Measurements from ENCODE around the gene REM2.

The REM2 gene, protein sequence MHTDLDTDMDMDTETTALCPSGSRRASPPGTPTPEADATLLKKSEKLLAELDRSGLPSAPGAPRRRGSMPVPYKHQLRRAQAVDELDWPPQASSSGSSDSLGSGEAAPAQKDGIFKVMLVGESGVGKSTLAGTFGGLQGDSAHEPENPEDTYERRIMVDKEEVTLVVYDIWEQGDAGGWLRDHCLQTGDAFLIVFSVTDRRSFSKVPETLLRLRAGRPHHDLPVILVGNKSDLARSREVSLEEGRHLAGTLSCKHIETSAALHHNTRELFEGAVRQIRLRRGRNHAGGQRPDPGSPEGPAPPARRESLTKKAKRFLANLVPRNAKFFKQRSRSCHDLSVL

DNA sequence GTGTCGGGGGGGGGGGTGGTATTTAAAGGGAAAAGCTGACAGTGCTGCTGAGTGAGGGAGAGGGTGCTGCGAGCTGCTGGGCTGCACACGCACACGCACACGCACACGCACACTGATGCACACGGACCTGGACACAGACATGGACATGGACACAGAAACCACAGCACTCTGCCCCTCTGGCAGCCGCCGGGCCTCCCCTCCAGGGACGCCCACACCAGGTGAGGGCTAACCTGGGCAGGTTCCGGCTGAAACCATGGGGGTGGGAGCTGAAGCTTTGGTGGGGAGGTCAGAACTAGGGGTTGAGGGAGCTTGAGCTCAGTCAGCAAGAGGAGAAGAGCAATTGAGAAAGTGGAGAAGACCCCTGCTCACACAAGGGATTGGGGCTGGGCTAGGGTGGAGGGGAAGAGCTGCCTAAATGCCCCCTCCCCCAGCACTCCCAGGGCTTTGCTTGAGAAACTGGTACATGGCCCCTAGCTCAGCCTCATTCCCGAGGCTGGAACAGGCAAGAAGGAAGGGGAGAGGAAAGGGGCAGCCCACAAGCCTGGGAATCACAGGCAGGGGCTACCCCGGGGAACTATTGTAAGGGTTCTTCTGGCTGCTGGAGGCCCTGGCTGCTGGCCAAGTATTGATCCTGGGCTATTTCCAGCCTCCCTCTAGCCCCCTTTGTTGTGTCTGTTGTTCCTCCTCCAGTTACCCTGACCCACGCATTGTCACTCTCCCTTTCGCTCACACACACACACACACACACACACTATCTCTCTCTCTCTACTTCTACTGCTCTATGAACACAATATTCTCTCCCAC lies at the start of gene REM2:
Gene REM2, plus strand, starts transcription at position 50 of the 804 bp plus-strand sequence. Its CDS starts 66 bp downstream, at position 116.
- TF ChIP-seq, protein P1, sequence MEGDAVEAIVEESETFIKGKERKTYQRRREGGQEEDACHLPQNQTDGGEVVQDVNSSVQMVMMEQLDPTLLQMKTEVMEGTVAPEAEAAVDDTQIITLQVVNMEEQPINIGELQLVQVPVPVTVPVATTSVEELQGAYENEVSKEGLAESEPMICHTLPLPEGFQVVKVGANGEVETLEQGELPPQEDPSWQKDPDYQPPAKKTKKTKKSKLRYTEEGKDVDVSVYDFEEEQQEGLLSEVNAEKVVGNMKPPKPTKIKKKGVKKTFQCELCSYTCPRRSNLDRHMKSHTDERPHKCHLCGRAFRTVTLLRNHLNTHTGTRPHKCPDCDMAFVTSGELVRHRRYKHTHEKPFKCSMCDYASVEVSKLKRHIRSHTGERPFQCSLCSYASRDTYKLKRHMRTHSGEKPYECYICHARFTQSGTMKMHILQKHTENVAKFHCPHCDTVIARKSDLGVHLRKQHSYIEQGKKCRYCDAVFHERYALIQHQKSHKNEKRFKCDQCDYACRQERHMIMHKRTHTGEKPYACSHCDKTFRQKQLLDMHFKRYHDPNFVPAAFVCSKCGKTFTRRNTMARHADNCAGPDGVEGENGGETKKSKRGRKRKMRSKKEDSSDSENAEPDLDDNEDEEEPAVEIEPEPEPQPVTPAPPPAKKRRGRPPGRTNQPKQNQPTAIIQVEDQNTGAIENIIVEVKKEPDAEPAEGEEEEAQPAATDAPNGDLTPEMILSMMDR (IDR thresholded peaks at IDR 0.05; ENCODE audit: low read depth, low read length), result no peak
- no peak for DNase-seq (ENCODE audit: low read depth in 2 of 2)
- no peak within 1 kb of the TSS for H3K4me3 ChIP-seq (replicated peaks in 1 of 2; ENCODE audit: low read depth in 2 of 2, low read length in 2 of 2)

DNA sequence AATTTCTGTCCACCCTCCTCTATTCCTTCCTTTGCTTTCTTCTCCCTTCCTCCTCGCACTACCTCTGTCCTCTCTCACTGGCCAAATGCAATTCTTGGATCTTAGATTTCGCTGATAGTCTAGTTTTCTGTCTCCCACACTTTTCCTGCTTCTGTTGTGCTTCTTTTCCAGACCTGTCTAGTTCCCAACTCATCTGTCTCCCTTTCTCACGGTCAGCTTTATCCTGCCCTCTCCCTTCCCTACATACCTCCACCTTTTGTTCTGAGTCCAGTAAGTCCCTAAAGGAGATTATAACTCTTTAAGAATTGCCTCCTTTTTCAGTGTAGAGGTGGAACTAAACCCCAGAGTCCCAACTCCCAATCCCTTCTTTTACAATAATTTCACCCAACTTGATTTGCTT lies 47.5 kb upstream of the REM2 start:
- no peak overlapping the region for H3K4me3 ChIP-seq (replicated peaks in 1 of 2; ENCODE audit: low read depth in 2 of 2, low read length in 2 of 2)
- TF ChIP-seq, protein P1 (IDR thresholded peaks at IDR 0.05; ENCODE audit: low read depth, low read length), result no peak
- DNase-seq (ENCODE audit: low read depth in 2 of 2), result no peak

DNA sequence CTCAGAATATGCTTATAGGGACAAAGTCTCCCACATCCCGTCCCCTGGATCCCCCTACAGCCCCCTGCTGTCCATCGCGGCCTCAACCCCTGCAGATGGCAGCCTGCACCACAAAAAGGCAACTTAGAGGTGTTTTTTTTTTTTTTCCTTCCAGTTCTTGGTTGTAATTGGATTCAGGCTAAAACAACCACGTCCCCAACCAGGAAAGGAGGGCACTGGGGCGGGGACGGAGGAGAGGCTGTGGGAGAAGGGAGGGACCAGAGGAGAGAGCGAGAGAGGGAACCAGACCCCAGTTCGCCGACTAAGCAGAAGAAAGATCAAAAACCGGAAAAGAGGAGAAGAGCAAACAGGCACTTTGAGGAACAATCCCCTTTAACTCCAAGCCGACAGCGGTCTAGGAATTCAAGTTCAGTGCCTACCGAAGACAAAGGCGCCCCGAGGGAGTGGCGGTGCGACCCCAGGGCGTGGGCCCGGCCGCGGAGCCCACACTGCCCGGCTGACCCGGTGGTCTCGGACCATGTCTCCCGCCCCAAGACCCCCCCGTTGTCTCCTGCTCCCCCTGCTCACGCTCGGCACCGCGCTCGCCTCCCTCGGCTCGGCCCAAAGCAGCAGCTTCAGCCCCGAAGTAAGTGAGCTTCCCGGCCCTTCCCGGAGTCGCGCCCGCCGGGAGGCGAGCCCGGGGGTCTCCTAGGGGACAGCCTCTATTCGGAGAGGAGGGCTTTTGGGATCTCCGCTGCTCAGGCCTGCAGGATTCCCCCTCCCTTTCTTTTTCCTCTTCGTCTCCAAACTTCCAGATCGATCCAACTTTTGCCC lies 46.5 kb upstream of the REM2 start, which contains the start of gene MMP14:
Gene MMP14, plus strand, starts transcription at position 285 of the 813 bp plus-strand sequence. Its CDS starts 233 bp downstream, at position 518.
- peak within 1 kb of the TSS; percentile 91 to 94 for H3K4me3 ChIP-seq (replicated peaks in 1 of 2; ENCODE audit: low read depth in 2 of 2, low read length in 2 of 2)
- TF ChIP-seq, protein P1 (IDR thresholded peaks at IDR 0.05; ENCODE audit: low read depth, low read length), result peak; percentile 48
- peak; percentile 92 to 95 for DNase-seq (ENCODE audit: low read depth in 2 of 2)

DNA sequence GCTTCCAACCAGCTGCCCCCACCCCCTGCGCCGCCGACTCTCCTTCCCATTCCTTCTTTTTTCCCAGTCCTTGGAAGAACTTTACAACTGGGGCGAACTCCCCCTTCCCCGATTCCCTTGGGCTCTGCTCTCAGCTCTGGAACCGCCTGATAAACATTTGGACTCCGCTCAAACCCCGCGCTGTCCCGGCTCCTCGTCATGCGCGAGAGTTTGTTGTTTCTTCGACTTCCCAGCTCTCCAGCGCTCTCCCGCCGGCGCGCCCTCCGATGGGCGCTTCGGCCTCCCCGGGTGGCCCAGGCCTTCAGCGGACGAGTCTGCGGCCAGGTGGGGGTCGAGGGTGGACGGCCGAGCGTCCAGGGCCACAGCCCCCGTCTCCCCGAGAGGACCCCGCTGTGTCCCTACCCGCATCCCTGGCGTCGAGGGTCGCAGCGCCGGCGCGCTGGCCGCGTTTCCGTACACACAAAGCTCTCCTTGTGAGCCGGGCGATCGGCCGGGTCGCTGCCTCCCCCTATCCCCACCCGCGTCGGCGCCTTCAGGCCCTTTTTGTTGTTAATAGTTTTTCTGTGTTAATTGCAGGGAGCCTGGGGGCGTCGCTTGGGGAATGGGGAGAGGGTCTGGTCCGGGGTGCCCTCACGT lies 45.8 kb upstream of the REM2 start:
- DNase-seq (ENCODE audit: low read depth in 2 of 2), result peak; percentile 61 to 64
- TF ChIP-seq, protein P1 (IDR thresholded peaks at IDR 0.05; ENCODE audit: low read depth, low read length), result no peak
- peak overlapping the region; percentile 91 to 94 for H3K4me3 ChIP-seq (replicated peaks in 1 of 2; ENCODE audit: low read depth in 2 of 2, low read length in 2 of 2)

DNA sequence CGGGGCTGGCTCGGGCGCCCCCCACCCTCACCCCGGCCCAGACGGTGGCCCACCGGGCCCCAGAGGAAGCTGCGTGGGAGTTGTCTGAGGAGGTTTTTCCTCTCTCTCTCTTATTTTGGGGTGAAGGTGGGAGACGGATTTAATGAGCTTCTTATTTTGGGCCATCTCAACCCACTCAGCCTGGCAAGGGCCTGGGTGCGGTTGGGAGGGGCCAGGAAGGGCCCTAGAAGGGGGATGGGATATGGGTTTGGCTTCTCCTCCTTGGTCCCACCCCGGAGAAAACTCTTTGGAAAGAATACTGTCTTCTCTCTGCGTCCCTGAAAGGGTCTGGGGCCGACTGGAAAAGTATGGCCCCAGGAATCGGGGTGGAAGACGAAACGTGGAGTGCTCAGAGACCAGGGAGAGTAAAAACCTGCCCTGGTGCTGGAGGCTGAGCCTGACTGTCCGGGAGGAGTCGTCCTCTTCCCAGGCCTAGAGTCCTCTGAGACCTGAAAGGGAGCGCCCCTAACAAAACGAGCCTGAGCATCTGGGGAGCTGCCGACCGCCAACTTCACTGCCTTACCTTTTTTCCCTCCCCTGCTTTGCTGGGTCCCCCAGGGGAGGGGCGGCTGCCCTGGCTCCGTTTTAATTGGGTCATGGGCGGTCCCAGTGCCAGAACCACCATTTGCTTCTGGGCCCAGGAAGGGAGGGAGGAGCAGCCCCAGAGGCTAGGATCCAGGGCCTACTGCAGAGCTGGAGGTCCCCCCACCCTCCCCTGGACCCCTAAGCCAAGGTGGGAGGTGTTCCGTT lies 45.1 kb upstream of the REM2 start:
- peak; percentile 57 to 80 for DNase-seq (ENCODE audit: low read depth in 2 of 2)
- peak overlapping the region; percentile 91 to 94 for H3K4me3 ChIP-seq (replicated peaks in 1 of 2; ENCODE audit: low read depth in 2 of 2, low read length in 2 of 2)
- TF ChIP-seq, protein P1 (IDR thresholded peaks at IDR 0.05; ENCODE audit: low read depth, low read length), result no peak
